NCI-H2029 (cell line): ENCODE results near the gene TRAF3IP3.
A peak's percentile ranks its signal among the peaks of the same experiment; 100 is the strongest.
"Not testable (repeated sequence)": the region's sequence is repeated elsewhere in the genome, so short reads cannot be mapped to it uniquely, and the experiment has no call there.

Experiments
- DNase-seq: peaks from one replicate; lab custom pipeline; 2025; lab: John Stamatoyannopoulos, UW

The TRAF3IP3 gene

DNA sequence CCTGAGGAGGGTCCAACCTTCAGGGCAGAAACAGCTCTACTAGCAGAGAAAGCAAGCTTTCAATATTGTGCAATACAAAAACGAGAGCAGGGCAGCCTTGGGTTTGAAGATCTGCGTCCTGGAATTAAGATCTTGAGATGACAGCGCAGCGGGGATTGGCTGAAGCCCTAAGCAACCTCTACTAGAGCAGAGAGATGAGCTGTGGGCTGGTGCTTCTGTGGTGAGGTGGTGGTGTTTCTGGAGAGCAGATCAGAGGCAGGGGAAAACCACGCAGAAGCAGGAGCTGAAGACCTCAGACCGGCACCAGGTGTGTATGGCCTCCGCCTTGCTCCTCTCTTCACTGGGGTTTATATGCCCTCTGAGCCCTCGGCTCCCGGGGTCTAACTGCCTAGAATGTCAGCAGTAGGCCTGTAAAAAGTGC is 12.5 kb downstream of the TRAF3IP3 start:
- DNase-seq: no peak

- DNase-seq: no peak
Observed at GRCh38 chr1:209769171-209769904, 13.5 kb downstream of the TRAF3IP3 start.

- no peak for DNase-seq
Observed at GRCh38 chr1:209769971-209770370, 14.1 kb downstream of the TRAF3IP3 start.

DNA sequence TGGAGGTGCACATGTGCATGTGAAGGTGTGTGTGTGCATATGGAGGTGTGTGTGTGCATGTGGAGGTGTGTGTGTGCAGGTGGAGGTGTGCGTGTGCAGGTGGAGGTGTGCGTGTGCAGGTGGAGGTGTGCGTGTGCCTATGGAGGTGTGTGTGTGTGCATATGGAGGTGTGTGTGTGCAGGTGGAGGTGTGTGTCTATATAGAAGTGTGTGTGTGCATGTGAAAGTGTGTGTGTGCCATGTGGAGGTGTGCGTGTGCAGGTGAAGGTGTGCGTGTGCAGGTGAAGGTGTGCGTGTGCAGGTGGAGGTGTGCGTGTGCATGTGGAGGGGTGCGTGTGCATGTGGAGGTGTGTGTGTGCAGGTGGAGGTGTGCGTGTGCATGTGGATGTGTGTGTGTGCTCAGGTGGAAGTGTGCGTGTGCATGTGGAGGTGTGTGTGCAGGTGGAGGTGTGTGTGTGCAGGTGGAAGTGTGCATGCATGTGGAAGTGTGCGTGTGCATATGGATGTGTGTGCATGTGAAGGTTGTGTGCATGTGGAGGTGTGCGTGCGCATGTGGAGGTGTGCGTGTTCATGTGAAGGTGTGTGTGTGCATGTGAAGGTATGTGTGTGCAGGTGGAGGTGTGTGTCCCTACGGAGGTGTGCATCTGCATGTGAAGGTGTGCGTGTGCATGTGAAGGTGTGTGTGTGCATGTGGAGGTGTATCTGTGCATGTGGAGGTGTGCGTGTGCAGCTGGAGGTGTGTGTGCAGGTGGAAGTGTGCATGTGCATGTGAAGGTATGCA is 15.0 kb downstream of the TRAF3IP3 start:
- DNase-seq: no peak

- no peak for DNase-seq
Observed at GRCh38 chr1:209772126-209772525, 16.3 kb downstream of the TRAF3IP3 start.

DNA sequence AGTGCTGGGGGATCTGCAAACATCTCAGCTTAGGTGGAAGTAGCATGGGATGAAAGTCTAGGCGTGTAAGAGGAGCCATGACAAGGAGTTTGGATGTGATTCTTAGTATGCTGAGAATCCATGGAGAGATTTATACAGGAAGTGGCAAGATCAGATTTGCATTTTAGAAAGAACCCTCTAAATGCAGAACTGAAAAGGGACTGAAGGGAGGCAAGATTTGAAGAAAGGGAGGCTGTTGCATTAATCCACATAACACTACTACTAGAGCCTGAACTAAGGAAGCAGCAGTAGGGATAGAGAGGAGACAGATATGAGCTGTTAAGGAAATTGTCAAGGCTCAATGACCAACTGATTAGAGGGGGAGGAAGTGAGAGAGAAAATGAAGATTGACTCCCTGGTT is 18.7 kb downstream of the TRAF3IP3 start:
- no peak for DNase-seq

GRCh38 chr1:209775678-209776077 is 19.8 kb downstream of the TRAF3IP3 start:
- DNase-seq: no peak

- no peak for DNase-seq
Observed at GRCh38 chr1:209777587-209777986, 21.7 kb downstream of the TRAF3IP3 start.

DNA sequence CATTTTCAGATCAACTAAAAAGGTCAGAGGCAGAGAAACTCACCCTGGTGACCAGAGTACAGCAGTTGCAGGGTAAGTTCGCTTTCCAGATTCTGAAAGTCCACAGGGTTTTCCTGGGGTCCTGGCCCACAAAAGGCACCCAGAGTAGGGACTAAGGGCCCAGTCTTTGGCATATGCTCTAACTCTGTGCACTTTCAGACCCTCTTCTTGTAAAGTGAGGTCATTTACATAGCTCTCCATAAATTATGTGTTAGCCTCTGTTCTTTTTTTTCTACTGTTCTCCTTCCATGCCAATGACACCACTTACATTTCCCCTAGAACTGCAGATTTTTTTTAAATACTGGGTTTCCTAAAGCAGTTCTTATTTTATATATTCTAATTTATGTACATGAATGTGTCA is 22.2 kb downstream of the TRAF3IP3 start:
- no peak for DNase-seq

DNA sequence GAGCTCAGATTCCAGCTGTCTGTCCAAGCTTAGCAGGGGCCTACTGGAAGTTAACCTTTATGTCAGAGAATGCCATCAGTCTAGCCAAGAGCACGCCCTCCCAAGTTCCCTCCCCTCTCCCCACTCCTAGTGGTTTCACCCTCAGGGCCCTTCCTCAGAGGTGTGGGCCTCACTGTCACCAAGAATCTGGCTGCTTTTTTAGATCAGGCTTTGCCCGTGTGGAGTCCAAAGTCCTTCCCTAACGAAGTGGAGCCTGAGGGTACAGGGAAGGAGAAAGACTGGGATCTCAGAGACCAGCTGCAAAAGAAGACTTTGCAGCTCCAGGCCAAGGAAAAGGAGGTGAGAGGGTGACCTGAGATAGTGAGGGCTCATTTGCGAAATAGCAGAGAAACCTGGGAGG is 24.4 kb downstream of the TRAF3IP3 start:
- DNase-seq: no peak

DNA sequence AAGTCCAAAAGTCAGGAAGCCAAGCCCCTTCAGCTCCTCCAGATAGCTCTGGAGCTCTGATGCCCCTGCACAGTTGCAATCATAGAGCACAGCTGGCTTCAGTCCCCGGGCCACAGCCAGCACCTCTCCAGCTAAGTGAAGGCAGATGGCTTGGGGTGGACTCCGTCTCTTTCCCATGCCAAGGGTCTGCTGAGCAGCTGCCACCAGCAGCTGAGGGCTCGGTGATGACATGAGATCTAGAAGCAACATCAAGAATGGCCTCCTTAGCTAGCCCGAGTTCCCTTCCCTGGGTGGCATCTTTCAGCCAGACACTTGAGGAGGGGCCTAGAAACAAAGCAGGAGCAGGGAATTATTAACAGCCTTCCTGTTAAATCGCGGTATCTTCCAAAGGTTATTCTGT is 27.5 kb downstream of the TRAF3IP3 start:
- no peak for DNase-seq

DNA sequence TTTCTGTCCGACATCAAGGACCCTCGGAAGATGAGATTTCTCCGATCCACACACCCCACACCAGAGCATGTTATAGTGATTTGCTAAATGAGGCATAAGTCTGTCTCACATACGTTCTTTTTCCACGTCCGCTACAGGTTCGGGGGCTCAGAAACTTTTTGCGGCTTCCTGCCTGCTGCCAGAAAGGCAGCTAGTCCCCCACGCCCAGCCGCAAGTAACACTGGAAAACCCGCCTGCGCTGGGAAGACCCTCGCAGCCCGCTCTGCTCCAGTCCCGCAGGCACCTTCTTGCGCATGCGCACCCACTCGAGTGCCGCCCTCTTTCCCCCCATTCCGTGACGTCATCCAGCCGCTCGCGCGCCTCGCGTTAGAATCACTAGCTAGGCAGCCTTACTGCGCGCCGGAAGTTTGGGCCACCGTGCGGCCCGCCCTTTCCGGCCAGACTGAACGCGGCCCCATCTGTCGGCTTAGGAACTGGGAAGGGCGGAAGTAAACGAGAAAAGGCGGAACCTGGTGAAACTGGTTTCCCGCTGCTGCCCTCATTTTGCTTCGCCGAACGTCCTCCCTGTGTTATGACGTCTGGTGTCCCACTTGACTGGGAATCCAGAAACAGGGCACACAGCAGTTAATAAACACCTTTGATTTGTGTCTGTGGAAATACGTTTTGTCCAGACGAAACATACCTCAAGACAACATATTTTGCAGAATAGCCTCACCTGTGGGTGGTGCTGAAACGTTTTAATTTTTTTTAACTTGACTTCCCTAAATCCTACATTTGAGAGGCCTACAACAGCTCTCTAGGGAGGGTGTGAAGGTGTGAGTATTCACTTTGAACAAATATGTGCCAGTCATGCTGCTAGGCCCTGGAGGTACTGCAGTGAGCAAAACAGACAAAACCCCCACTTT is 28.7 kb downstream of the TRAF3IP3 start, which contains the start of gene C1orf74:
TSS of gene C1orf74 (minus strand) at position 295 of the 905 bp plus-strand sequence. CDS start 925 bp downstream, outside the sequence.
- peak; percentile 95 for DNase-seq

GRCh38 chr1:209785592-209785991 is 29.7 kb downstream of the TRAF3IP3 start:
- DNase-seq: no peak

DNA sequence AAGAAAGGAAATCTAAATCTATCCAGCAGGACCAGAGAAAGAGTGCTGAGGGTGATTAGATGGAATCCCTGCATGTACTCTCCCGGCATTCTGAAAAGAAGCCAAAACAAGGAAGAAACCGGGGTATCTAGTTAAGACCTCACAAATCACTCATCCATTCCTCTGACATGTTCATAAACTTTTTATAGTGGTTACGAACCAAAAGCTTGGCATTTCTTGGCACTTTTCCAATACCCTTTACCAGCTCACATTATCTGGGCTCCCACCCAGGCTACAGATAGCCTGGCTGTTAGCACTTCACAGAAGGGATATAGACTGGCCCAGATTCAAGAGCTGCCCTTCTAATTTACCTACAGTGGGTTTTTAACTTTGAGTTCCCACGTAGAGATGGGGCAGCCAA is 30.3 kb downstream of the TRAF3IP3 start:
- no peak for DNase-seq

DNA sequence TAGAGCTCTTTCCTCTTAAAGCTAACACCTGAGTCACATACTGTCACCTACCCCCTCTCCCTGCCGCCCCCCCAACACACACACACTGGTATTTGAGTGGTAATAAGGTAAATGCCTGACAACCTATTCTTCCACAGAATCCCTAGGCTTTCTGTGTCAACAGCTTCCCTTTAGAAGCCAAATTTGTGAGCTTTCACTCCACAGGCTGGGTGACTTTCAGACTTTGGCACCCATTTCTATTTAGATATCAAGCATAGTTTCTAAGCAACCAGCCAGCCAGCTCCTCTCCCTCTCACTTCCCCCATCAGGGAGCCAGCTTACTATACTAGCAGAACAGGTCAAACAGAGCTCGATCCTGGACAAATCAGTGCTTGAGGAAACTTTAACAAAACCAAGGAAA is 31.7 kb downstream of the TRAF3IP3 start:
- DNase-seq: no peak

- DNase-seq: no peak
Observed at GRCh38 chr1:209789245-209789644, 33.4 kb downstream of the TRAF3IP3 start.

GRCh38 chr1:209790286-209791193 is 34.7 kb downstream of the TRAF3IP3 start:
- no peak for DNase-seq

GRCh38 chr1:209791920-209792319 is 36.1 kb downstream of the TRAF3IP3 start:
- DNase-seq: no peak

- not testable (repeated sequence) for DNase-seq
Observed at GRCh38 chr1:209793711-209794110, 37.9 kb downstream of the TRAF3IP3 start.

DNA sequence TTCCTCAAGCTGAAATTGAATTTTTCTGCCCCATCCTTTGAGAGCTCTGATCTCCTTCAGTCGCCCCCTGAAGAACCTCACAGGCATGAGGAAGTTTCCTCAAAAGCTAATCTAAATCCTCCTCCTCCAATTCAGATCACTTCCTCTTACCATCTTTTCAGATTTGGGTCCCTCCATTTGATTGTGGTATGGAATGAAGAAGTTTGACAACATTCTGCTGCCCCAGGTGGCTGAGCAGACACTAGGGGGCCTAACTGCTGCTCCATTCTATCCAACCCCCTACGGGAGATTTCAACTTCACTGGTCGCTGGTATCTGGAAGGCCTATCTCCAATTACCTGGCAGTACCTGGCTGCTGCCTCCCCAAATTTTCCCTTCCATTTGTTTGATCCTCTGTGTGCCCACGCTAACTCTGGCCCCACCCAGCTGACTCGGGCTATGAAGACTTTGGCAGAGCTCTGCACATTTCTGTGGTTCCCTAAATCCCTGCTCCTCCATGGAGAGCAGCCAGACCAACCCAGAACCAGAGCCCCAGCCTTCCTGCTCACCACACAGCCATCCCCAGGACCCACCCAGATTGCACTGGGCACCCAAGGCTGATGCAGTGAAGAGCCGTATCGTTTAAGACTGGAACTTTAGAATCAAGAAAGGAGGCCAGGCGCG is 42.3 kb downstream of the TRAF3IP3 start:
- DNase-seq: no peak
